DMS 273 (cell line): ENCODE measurements around the gene CYP4F11.
A peak's percentile ranks its signal among the peaks of the same experiment; 100 is the strongest.
"Not testable (repeated sequence)": the region's sequence is repeated elsewhere in the genome, so short reads cannot be mapped to it uniquely, and the experiment has no call there.

ENCODE experiments used
- DNase-seq: peaks from one replicate; lab custom pipeline; 2025; ENCODE audit not compliant: unreplicated experiment; lab: John Stamatoyannopoulos, UW

The CYP4F11 gene

DNA sequence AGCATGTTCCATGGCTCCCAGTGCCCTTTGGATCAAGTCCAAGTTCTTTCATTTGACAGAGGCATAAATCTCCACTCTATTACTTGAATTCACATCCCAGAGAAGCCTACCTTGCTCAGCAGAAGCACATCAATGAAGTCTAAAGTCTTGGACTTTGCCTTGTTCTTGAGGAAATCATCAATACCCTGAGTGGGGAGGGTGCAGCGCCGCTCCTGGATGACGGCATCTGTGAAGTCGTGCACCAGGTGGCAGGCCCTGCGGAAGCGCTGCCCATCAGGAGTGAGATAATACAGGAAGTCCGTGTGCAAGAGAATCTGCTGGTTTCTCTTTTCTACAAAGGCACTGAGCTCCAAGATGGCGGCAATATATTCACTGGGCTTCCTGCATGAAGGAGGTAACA lies 10.6 kb downstream of the CYP4F11 start:
- DNase-seq: no peak

DNA sequence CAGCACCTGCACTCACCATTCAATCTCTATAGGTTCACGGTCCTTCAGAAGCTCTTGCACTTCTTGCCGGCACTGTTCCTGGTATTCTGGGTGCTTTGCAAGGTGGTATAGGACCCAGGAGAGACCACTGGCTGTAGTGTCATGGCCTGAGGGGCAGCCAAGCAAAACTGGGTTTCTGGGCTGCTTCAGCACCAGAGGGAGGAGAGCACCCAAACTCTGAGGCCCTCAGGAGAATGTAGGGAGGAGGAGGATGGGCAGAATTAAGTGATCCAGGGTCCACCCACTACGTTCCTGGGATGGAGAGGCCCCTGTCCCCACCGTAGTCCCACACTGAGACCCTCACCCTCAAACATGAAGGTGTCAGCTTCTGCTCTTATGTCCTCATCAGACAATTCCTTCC lies 12.3 kb downstream of the CYP4F11 start:
- DNase-seq: no peak

DNA sequence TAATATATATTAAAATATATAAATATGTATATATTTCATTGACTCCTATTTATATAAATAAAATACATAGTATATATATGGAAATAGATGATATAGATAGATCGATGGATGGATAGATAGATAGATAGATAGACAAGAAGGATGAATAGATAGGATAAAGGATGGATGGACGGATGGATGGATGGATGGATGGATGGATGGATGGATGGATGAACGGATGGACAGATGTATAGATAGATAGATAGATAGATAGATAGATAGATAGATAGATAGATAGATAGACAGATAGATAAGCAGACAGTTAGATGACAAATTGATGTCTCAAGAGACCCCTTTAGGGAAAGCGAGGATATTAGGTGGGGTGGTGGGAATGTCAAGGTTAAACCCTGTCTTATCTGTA lies 15.1 kb downstream of the CYP4F11 start:
- DNase-seq: no peak

DNA sequence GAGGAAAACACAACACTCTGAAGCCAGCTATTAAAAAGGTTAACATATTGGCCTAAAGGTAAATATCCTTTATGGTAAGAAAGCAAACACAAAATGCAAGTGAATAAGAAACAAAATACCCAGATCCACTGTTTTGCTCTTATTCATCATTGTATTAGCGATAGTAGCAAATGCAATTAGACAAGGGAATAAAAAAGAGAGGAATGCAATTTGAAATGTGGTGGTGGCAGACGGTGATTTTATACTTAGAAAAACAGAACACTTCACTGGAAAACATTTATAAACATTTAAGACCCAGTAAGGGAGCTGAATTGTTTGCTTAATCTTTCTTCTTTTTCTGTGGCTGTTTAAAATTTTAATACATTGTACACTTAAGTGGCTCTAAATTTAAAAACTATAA lies 19.2 kb downstream of the CYP4F11 start:
- DNase-seq: no peak

DNA sequence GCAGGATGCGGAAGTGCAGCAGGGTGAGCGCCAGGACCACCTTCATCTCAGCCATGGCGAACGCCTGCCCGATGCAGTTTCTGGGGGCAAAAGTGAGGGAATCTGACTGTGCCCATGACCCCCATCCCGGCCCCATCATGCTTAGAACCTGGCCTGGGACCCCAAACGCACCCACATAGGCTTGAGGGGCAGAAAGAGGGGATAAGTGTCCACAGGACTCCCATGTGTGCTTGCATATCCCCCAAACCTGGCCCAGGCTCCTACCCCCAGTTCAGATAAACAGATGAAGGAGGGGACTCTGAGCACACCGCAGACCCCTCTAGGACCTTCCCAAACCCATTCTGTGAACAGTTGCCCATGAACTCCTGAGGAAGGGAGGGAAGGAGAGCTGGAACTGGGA lies 20.5 kb downstream of the CYP4F11 start:
- no peak for DNase-seq

DNA sequence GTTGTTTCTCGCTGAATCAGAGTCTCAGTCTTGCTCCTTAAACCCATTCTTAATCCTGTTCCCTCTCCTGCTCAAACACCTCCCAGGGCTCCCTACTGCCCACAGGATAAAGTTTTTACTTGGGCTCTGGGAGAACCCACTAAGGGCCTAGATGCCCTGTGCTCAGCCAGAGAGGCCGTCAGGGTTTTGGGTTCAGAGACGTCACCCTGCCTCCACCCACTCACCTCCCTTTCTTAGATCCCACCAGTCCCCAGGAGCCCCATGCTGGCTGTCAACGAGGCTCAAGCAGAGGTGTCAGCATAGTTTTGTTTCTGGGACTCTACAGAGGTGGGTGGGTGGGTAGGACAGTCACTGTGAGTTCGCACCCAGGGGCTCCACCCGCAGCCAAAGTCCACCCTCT lies 20.9 kb downstream of the CYP4F11 start:
- DNase-seq: no peak

DNA sequence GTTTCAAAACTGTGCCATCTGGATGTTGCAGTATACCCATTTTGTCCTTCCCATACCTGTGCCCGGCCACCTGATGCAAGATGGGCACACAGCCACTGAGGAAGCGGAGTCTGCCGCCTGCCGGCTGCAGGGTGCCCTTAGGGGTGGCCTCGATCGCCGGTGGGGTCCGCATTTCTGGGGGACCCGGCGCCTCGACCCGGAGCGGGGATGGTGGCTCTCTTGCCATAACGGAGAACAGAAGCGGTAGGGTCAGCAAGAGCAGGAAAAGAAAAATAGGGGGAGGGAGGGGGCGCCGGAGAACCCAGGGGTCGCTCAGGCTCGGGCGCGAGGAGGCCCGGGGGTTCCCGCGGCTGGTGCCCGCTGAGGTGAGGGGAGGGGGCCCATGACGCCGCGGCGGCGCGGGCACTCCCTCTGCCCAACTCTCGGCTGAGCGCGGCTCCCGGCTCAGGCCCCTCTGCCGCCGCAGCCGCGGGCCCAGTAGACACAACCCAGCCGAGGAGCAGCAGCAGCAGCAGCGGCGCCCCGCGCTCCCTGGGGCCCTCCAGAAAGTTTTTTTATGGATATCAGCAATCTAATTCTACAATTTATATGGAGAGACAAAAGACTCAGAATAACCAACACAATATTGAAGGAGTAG lies 22.6 kb downstream of the CYP4F11 start:
- DNase-seq: no peak

DNA sequence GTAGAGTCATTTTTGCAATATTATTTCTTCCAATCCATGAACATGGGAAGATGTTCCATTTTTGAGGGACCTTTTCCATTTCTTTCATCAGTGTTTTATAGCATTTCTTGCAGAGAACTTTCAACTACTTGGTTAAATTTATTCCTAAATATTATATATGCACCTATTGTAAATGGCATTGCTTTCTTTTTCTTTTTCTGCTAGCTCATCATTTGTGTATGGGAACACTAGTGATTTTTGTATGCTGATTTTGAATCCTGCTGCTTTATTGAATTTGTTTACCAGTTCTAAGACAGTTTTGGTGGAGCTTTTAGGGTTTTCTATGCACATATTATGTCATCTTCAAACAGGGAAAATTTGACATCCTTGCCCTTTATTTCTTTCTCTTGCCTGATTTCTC lies 29.3 kb downstream of the CYP4F11 start:
- DNase-seq: no peak

DNA sequence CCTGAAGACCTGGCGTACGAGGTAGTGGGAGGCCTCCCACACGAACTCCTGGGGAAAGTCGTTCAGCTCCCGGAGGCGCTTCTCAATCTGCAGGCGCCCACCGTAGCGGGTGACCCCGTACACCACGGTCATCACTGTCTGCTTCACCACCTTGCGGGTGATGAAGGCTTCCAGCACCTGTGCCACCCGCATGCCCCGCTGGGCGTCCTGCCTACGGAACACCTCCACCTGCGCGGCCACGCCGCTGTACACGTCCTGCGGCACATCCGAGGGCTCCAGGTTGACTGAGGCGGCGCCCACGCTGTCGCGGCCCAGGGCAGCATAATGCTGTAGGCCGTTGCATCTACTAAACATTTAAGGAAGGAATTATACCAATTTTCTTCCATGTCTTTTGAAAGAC lies 31.4 kb downstream of the CYP4F11 start:
- DNase-seq: not testable (repeated sequence)

DNA sequence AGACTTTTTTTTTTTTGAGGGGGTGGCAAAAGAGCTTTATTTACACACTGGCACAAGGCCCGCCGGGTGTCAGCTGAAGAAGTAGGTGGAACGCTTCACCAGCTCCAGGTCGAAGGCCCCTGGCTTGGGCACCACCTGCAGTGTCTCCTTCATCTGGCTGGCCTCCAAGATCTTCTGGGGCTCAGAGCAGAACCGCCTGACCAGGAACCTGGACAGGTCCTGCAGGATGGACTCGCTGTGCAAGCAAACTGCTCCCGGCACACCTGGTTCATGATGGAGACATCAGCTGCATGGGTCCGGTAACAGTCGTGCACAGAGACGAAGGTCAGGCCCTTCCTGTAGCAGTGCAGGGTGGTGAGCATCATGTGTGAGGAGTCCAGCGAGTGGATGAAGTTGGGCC lies 32.1 kb downstream of the CYP4F11 start:
- DNase-seq: no peak

DNA sequence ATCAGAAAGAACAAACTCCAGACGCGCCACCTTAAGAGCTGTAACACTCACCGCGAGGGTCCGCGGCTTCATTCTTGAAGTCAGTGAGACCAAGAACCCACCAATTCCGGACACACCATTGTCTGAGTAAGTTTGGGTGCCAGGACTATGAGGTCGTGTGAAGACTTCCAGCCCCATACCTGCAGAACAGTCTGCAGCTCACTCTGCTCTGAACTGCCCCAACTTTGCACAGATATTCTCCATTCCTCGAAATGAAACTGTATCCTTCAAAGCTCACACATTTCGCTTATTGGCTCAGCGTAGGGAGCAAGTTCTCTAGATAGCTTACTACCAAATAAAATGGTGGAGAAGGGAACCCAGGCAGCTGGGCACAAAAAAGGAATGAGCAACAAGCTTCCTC lies 33.8 kb downstream of the CYP4F11 start:
- no peak for DNase-seq

DNA sequence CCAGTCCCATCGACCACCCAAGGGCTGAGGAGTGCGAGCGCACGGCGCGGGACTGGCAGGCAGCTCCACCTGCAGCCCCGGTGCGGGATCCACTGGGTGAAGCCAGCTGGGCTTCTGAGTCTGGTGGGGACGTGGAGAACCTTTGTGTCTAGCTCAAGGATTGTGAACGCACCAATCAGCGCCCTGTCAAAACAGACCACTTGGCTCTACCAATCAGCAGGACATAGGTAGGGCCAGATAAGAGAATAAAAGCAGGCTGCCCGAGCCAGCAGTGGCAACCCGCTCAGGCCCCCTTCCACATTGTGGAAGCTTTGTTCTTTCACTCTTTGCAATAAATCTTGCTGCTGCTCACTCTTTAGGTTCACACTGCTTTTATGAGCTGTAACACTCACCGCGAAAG lies 34.3 kb downstream of the CYP4F11 start:
- DNase-seq: not testable (repeated sequence)

DNA sequence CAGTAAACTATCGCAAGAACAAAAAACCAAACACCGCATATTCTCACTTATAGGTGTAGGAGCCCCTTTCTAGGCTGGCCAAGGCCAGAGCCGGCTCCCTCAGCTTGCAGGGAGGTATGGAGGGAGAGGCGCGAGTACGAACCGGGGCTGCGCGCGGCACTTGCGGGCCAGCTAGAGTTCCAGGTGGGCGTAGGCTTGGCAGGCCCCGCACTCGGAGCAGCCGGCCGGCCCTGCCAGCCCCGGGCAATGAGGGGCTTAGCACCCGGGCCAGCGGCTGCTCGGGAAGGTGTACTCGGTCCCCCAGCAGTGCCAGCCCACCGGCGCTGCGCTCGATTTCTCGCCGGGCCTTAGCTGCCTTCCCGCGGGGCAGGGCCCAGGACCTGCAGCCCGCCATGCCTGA lies 34.8 kb downstream of the CYP4F11 start:
- DNase-seq: not testable (repeated sequence)

DNA sequence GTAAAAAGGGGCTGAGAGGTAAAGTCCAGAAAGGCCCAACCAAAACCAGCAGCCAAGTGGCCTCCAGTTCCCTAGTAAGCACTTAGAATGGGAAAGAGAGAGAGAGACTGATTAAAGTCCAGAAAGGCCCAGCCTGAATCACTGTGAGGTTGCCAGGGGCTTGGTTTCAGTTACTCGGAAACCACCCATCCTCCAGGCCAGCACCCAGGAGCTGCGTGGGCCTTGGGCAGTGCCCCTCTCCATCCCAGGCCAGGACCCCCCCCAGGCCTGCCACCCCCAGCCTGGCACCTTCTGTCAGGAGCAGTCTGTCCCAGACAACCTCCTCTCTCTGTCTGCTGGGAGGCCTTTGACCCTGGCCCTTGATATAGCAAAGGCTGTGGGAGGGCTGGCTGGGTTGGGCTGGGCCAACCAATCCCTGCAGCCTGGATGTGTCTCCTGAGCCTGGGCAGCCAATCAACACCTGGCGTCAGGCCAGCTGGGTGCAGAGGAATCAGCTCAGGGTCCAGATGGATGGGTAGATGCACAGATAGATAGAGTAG lies 36.5 kb downstream of the CYP4F11 start, which contains the start of gene CYP4F2:
CYP4F2 (minus strand) TSS at position 337 of the 539 bp plus-strand sequence. CDS start 463 bp downstream, outside the sequence.
- DNase-seq: peak; percentile 5

DNA sequence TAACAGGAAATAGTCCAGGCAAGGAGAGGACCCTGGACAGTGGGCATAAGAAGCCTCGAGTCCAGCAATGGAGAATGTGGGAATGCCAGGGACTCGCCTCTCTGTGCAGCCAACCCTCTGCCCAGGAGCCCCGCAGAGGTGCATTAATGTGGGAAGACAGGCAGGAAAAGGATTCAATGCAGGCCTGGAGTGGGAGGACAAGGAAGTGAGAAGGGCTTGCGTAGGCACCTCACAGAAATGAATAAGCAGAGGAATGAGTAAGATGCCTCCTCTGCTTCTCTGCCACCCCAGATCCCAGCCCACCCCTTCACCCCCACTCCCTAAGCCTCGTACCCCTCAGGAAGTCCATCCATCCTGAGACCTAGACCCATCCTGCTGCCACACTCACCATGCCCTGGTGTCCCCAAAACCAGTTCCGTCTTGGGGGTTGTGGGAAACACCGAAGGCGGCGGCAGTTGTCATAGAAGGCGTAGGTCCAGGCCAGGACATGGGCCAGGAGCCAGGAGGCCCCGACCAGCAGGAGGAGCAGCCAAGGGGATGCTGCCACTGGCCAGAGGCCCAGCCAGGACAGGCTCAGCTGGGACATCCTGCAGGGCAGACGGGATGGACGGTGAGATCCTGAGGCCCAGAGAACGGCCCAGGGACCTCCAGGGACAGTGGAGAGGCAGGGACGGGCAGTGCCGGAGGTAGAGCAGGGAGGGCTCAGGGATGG lies 37.1 kb downstream of the CYP4F11 start:
- no peak for DNase-seq

DNA sequence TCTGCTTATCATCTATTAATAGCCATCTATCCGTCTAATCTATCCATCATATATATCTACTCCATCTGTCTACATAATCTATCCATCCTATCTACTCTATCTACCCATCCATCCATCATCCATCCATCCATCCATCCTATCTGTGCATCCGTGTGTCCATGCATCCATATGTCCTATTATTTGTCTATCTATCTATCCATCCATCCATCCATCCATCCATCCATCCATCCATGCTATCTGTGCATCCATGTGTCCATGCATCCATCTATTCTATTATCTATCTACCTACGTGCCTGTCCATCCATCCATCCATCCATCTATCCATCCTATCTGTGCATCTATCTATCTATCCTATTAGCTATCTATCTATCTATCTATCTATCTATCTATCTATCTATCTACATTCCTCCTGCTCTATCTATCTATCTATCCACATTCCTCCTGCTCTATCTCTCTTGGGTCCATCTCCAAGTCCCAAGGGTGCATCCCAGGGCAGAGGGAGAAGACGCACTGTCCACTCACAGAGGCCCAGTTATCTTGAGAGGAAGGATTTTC lies 38.4 kb downstream of the CYP4F11 start:
- DNase-seq: no peak

DNA sequence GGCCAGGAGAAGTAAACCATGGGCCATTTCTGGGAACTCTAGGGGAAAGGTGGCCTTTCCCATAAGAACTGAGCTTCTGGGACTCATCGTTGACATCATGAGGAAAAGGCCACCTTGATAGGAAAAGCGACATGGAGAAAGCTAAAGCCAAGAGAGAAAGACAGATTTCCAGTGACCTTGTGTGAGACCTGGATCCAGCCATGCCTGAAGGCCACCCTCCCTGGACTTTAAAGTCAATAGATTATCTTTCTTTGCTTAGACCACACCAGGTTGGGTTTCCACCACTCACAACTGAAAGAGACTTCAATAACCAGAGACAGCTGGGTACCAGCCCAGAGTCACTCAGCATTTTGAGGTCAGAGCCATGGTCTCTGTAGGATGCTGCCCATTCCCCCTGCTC lies 40.0 kb downstream of the CYP4F11 start:
- DNase-seq: no peak

DNA sequence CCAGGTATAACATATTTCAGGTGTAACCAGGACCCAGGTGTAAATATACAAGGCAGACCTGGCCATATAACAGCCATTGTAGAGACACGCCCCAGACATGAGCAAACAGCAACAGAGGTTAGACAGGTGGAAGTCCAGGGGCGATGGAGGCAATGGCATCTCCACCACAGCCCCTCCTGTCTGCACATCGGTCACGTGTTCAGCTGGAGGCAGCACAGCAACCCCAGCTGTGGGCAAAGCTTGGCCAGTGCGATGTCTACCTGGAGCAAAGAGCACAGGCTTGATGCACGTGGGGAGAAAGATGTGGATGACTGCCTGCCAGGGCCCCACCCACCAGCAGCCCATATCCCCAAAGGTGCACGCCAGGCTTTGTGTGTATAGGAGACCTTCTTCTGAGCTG lies 40.9 kb downstream of the CYP4F11 start:
- DNase-seq: no peak

DNA sequence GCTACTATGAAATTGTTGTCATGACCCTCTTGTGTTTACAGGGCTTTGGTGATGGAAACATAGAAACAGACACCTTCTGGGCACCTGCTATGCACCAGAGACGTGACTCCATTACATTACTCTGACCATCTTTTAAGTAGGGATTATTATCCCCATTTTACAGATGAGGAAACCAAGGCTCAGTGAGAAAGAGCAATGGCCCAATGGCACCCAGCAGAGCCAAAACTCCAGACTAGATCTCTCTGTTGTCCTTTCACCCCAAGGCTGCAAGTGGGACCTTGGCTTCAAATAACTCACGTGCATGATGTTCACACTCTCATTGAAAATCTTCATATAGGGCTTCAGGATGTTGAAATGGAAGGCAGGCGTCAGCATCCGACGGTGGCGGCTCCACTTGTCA lies 42.3 kb downstream of the CYP4F11 start:
- no peak for DNase-seq

DNA sequence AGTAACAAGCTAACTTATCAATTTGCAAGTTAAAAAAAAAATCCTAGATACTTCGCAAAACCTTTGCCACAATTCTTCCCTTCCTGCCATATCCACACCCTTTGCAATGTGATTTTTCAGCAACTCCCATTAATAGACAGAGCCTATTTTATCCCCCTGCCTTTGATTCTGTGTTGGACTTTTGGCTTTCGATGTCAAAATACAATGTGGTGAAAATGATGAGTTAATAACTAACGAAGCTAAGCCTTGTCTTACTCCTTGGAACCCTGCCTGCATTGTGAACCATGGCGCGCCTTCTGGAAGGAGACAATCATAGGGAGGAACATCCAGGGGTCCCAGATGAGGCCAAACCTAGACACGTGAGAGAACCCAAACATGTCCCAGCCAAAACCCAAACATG lies 42.9 kb downstream of the CYP4F11 start:
- no peak for DNase-seq

DNA sequence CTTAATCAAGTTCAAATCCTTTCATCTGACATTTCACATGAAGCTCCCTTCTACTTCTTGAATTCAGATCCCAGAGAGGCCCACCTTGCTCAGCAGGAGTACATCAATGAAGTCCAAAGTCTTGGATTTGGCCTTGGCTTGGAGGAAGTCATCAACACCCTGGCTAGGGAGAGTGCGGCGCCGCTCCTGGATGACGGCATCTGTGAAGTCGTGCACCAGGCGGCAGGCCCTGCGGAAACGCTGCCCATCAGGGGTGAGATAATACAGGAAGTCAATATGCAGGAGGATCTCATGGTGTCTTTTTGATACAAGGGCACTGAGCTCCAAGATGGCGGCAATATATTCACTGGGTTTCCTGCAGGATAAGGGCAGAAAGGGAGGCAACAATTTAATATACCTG lies 45.0 kb downstream of the CYP4F11 start:
- not testable (repeated sequence) for DNase-seq

DNA sequence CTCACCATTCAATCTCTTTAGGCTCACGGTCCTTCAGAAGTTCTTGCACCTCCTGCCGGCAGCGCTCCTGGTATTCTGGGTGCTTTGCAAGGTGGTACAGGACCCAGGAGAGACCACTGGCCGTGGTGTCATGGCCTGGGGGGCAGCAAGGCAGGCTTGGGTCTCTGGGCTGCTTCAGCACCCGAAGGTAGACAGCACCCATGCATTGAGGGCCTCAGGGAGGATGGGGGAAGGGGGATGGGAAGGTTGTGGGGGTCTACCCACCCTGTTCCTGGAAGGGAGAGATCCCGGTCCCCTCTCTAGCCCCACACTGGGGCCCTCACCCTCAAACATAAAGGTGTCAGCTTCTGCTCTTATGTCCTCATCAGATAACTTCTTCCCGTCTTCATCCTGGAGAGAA lies 48.4 kb downstream of the CYP4F11 start:
- DNase-seq: no peak
